ENCODE data around the gene ANK2.

The ANK2 gene

DNA sequence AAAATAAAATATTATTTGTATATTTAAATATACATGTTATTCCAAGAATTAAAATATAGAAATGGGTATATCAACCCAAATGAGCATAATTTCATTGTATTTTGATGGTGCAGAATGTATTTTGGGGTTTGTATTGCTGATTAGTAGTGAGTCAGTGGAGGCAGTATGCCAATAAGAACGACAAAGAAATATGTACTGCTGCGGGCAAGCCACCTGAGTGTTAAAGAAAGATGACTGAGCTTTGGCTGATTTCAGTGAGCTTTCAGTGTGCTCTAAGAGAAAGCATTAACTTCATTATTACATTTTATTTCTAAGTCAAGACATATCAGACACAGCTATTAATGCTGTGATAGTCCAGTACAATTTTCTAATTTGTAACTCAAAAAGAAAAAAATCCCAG, 297.8 kb downstream of the ANK2 start:
- DNase-seq (ENCODE audit: low read depth): no peak

DNA sequence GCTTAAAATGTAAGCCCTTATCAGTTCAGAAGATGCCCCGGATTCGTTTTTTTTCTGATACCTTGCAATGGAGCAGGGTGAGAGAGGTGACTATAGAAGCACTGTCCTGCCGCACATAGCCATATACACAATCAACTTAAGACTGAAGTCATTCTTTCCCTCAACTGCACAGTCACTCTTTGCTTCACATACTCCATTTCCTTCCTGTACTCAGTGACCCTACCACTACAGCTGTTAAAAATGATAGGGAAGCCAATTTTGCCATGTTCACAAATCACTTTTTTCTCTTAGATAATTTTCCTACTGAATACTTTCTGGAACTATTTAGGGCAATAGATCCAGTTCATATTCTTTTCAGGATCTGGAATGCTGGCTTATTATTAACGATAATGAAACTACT, 300.0 kb downstream of the ANK2 start:
- DNase-seq (ENCODE audit: low read depth): no peak

- no peak for DNase-seq (ENCODE audit: low read depth)
Observed at GRCh38 chr4:113350576-113350975, 301.1 kb downstream of the ANK2 start.

DNA sequence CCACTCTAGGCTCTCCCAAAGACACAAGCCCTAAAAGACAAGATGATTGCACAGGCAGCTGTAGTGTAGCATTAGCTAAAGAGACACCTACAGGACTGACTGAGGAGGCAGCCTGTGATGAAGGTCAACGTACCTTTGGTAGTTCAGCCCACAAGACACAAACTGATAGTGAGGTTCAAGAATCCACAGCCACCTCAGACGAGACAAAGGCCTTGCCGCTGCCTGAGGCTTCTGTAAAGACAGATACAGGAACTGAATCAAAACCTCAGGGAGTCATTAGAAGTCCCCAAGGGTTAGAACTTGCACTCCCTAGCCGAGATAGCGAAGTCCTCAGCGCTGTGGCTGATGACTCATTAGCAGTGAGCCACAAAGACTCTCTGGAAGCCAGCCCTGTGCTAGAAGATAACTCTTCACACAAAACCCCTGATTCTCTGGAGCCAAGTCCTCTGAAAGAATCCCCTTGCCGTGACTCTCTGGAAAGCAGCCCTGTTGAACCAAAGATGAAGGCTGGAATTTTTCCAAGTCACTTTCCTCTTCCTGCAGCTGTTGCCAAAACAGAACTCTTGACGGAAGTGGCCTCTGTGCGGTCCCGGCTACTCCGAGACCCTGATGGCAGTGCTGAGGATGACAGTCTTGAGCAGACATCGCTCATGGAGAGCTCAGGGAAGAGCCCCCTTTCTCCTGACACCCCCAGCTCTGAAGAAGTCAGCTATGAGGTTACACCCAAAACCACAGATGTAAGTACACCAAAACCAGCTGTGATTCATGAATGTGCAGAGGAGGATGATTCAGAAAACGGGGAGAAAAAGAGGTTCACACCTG, 306.3 kb downstream of the ANK2 start:
- peak; percentile 37 for DNase-seq (ENCODE audit: low read depth)

- DNase-seq (ENCODE audit: low read depth): no peak
Observed at GRCh38 chr4:113356453-113356852, 307.0 kb downstream of the ANK2 start.

DNA sequence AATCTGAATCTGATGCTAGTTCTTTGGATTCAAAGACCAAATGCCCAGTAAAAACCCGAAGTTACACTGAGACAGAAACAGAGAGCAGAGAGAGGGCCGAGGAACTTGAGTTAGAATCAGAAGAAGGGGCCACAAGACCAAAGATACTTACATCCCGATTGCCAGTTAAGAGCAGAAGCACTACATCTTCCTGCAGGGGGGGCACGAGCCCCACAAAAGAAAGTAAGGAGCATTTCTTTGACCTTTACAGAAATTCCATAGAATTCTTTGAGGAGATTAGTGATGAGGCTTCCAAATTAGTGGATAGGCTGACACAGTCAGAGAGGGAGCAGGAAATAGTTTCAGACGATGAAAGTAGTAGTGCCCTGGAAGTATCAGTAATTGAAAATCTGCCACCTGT, 309.3 kb downstream of the ANK2 start:
- no peak for DNase-seq (ENCODE audit: low read depth)

GRCh38 chr4:113365377-113365776, 315.9 kb downstream of the ANK2 start:
- no peak for DNase-seq (ENCODE audit: low read depth)

DNA sequence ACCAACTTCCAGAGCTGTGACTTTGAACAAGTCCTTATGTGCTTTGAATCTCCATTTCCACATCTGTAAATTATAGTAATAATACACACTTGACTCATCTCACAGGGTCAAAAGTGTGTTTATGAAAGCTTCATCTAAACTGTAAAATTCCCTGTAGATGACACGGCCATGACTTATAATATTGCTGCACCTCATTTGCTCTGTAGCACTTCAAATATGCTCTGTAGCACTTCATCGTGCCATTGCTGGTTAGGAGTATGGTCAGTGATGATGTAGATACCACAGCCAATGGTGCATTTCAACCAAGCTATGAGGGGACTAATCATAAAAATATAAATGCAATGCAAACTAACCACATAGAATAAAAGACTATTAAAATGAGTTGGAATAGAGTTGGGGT, 318.6 kb downstream of the ANK2 start:
- DNase-seq (ENCODE audit: low read depth): no peak

GRCh38 chr4:113371111-113371510, 321.7 kb downstream of the ANK2 start:
- no peak for DNase-seq (ENCODE audit: low read depth)

DNA sequence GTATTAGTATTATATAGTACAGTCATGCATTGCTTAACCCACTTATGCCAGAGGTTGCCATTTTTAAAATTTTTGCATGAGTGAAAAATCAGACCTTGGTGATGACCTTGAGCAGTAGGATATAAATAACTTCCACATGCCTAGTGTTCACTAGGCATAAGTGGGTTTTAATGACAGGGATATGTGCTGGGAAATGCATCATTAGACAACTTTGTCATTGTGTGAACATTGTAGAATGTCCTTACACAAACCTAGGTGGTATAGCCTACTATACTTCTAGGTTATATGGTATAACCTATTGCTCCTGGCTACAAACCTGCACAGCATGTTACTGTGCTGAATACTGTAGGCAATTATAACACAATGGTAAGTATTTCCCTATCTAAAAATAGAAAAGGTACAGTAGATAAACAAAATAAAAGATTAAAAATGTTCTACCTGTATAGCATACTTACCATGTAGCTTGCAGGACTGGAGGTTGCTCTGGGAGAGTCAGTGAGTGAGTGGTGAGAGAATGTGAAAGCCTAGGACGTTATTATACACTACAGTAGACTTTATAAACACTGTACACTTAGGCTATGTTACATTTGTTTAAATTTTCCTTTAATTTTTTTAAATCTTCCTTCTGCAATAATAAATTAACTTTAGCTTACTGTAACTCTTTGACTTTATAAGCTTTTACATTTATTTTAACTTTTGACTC, 326.7 kb downstream of the ANK2 start:
- DNase-seq (ENCODE audit: low read depth): no peak

DNA sequence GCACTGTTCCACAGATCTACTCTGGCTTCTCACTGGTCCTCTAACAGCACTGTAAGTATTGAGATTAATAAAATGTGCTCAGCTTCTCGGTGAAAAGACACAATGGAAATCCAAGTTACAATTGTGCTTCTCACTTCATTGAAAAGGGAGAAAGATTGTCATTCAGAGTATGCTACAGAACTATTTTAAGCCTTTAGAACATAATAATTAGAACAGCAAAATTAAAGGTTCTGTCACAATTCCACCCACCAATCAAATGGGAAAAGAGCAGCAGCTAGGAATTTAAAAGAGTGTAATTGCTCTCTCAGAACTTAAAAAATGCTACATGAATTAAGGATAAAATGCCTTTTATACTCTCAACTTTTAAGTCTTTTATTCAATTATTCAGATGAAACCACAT, 329.4 kb downstream of the ANK2 start:
- DNase-seq (ENCODE audit: low read depth): no peak

- DNase-seq (ENCODE audit: low read depth): no peak
Observed at GRCh38 chr4:113382704-113383103, 333.3 kb downstream of the ANK2 start.

- DNase-seq (ENCODE audit: low read depth): no peak
Observed at GRCh38 chr4:113383111-113383785, 333.8 kb downstream of the ANK2 start.

GRCh38 chr4:113384600-113384999, 335.1 kb downstream of the ANK2 start:
- no peak for DNase-seq (ENCODE audit: low read depth)

GRCh38 chr4:113385281-113385899, 335.9 kb downstream of the ANK2 start:
- no peak for DNase-seq (ENCODE audit: low read depth)

DNA sequence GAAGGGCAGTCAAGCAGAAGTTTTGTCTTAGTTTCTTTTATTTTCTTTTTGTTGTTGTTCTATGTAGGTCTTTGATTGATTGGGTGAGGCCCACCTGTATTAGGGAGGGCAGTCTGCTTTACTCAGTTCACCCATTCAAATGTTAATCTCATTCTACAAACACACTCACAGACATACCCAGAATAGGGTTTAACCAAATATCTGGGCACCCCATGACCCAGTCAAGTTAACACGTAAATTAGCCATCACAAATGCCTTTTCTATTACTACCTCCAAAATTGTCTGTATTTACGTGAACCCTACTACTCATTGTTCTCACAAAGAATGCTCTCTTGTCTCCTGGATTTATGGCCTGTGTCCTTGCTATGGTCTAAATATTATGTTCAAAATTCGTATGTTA, 339.7 kb downstream of the ANK2 start:
- no peak for DNase-seq (ENCODE audit: low read depth)

GRCh38 chr4:113390850-113391249, 341.4 kb downstream of the ANK2 start:
- no peak for DNase-seq (ENCODE audit: low read depth)

- DNase-seq (ENCODE audit: low read depth): no peak
Observed at GRCh38 chr4:113394108-113394729, 344.8 kb downstream of the ANK2 start.

DNA sequence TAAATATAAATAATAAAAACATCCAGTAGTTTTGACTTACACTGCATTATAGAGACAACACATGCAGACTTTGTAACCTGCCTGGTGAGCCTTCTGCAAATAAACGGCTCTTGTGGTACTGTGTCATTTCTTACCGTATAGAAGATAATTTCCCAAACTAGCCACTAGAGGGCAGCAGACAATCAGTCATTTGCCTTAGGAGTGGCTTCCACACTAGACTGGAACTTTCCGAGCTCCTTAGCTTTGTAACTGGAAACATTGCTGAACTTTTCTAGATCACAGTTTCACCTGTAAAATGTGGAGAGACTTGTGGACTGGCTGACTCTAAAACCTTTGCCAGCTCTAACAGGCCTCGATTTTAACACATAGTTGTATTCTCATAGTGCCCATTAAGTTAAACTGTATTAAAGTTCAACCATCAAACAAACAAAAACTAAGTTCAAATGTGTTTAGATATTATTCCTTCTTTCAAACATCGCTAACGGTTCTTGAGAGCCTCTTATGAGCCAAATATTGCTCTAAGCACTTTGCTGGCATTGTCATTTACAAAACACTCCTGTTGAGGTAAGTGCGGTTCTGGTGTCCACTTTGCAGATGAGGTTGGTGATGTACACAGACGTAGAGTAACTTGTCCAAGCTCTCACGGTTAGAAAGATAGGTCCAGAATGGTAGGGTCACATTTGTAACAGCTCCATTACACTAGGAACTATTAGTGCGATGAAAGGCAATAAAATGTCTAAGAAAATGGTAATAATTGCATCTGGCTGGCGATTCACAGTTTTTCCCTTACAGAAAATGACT, 345.5 kb downstream of the ANK2 start:
- peak; percentile 1 for DNase-seq (ENCODE audit: low read depth)

DNA sequence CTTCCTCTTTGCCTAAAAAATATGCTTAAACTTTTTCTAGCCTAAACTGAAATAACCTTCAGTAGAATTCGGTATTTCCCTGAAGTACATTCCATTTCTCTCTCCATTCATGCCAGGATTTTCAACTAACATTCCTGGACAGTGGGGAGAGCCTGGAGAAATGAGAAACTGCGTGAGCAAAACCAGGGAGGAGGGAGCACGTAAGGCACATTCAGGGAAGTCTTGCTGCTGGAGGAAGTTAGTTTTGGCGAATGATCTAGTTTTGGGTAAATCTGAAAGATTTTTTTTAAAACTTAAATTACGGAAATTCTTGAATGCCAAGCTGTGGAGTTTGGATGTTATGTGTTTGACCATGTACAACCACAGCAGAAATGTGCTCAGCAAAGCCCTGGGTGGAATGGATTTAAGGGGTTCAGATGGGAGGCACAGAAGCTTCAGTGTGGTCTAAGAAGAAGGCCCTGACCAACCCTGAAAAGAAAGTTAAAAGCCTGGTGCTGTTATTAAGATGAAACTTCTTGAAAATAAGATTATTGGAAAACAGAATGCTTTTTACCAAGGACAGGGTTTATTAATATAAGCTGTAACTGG, 347.8 kb downstream of the ANK2 start:
- DNase-seq (ENCODE audit: low read depth): no peak
